NK-92 treated with Interleukin-12 subunit alpha and Interleukin-12 subunit beta, amount 100 ng/mL, for 24 hours (cell line): ENCODE measurements around the gene CCDC85C.

Experiments
- DNase-seq: peaks from one replicate; lab custom pipeline; 2025; lab: John Stamatoyannopoulos, UW

The CCDC85C gene

GRCh38 chr14:99572173-99572999 is 31.6 kb downstream of the CCDC85C start:
- DNase-seq: no peak

DNA sequence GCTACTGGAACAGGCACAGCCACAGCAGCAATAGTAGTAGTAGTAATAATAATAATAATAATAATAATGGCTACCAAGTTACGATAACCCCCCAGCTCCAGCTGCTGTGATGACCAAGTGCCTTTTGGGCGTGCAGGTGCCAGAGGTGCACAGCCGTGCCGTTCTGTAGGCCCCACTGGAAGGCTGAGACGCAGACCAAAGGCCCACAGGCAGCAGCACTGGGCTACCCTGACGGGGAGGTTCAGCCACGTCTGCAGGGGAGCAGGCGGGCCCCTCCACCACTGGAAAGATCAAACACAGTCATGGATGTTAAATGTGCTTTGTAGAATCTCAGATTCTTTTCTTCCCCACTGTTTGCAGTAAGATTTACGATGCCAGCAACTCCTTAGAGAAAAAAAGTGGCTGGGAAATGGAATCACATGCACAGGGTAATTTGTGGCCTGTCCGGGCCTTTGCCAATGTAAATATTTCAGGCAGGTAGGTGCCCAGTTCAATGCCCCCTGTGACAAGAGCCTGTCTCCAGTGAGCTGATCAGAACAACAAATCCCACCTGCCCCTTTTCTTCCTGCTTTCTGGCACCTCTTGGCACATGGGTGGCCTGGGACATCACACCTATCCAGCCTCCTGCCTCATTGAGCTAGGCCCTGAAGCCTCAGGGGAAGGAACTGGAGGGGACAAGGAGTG is 32.6 kb downstream of the CCDC85C start:
- DNase-seq: no peak

- DNase-seq: no peak
Observed at GRCh38 chr14:99570544-99571302, 33.3 kb downstream of the CCDC85C start.

- no peak for DNase-seq
Observed at GRCh38 chr14:99569725-99570543, 34.1 kb downstream of the CCDC85C start.

DNA sequence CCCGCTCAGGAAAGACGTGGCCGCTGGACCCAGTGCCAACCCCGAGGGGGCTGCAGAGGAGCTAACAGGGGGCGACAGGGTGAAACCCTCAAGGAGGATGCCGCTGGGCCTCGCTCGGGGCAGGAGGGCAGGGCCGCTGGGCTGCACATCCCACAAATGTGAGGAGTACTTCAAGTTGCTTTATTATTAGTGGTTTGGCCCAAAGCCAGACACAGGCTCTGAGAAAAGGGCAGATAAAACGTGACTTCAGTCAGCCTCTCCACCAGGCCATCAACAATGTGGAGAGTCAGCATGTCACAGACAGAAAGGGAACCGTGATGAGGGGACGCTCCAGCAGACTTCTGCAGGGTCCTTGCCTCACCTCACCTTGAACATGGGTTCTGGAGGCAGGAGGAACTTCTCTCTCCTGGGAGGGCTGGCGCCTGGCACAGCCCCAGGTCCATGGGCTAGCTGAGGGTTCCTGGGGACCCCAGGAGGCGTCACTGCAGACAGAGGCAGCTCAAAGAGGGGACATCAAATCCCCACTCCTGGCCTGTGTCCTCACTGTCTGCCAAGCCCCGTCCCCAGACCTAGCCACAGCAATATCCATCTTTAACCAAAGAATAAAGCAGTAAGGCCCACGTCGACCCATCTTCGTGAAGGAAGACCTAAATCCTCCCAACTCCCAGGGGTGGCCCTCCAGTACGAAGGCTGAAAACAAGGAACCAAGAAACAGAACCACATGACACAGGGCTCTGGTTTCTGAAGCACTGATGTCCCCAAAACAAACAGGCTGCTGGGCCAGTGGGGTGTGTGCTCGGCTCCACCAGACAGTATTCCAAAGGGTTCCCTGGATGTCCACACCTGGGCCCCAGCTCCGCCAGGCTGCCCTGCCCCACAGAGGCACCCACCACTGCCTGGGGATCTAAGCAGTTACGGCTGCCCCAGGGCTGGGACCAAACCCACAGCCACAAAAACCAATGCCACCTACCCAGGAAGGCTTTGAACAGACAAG is 35.1 kb downstream of the CCDC85C start:
- DNase-seq: no peak

DNA sequence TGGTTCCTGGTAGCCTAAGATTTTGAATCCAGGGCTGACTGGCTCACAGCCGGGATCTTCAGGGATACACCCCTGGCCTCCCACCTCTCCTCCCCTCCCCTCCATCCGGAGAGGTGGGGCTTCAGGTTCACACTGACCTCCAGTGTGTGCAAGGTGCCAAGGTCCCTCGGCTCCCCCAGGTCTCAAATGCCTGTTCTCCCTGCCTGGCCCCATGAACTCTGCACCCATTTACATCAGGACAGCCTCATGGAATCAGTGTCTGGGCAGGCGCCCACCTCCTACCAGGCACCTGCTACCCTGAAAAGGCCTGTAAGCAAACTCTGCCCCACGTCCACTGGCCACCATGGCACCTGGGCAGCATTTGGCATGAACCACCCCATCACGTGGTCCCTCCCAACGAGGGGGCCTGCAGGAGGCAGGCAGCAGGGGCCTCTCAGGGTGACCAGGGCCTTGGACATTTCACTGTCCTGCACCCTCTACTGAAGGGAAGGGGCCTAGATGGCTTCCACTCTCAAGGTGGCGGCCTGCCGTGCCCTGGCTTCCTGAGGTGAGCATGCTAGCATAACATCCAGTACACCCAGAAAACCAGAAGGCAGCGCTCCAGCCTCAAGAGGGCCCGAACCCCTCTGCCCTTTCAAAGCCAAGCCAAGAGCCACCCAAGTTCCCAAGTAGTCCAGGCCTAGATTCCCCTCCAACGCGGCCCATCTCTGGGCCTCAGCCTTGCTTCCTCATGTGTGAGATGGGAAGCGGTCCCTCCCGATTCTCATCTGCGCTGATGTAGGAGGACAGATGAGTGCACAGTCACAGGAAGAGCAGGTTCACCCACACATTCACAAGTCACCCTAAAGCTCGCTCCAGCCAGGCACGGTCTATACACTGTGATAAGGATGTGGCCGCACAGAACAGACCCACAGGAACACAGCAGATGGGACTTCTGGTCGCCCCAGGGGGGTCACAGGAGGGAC is 37.3 kb downstream of the CCDC85C start:
- DNase-seq: no peak

DNA sequence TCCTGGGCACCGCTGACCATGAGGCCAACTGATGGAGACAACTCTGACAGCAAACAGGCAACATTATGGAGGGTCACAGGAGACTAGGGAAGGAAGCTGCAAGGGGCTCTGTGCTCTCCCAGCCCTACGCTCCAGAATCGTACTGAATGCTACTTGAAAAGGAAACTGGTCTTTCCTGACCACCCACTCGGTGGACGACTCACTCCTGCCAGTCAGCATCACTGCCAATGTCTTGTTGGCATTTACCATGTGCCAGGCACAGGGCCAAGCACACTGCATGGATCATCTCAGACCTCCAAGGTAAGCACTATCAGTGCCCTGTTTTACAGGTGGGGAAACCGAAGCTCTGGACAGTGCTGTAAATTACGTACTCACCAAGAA is 38.0 kb downstream of the CCDC85C start:
- no peak for DNase-seq

GRCh38 chr14:99565383-99565782 is 38.6 kb downstream of the CCDC85C start:
- DNase-seq: no peak

GRCh38 chr14:99564926-99565259 is 39.1 kb downstream of the CCDC85C start:
- DNase-seq: no peak

- no peak for DNase-seq
Observed at GRCh38 chr14:99564256-99564925, 39.6 kb downstream of the CCDC85C start.

GRCh38 chr14:99563749-99564129 is 40.3 kb downstream of the CCDC85C start:
- no peak for DNase-seq

DNA sequence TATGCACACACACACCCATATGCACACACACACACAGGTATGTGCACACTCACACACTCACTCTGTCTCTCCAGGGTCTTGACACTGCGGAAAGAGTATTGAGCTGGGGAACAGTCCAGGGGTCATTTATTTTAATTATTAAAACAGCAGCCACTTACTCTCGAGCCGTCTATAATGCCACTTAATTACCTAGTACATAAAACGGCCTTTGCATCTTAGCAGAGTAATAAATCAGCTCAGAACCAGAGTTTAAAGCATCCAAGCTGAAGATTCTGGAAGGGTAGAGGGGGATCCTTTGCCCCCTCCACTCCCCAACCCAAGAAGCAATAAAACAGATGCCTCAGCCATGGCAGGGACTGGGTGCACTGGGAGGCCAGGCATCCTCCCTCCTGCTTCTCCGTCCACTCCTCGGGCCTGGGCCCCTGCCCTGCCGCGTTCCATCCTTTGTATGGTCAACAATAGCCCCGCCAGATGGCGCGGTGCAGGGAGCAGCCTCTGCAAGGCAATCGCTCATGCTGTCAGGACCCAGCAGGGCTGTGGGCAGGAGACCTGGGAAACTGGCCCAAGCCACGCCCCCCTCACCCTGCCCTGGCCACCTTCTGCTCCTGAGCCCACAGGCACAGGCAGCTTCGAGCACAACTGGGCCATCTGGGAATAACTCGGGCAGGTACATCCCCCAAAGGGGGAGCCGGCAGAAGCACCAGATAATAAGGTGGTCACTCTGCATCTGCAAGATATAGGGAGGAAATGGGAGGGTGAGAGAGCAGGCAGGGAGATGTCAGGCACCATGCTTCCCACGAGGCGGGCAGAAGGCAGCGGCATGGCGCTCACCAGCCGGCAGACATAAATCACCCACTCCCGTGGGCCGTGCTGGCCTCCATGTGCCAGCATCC is 40.9 kb downstream of the CCDC85C start:
- DNase-seq: no peak

GRCh38 chr14:99561864-99562263 is 42.1 kb downstream of the CCDC85C start:
- DNase-seq: no peak

GRCh38 chr14:99560922-99561683 is 42.9 kb downstream of the CCDC85C start:
- no peak for DNase-seq

- DNase-seq: no peak
Observed at GRCh38 chr14:99560403-99560802, 43.6 kb downstream of the CCDC85C start.

DNA sequence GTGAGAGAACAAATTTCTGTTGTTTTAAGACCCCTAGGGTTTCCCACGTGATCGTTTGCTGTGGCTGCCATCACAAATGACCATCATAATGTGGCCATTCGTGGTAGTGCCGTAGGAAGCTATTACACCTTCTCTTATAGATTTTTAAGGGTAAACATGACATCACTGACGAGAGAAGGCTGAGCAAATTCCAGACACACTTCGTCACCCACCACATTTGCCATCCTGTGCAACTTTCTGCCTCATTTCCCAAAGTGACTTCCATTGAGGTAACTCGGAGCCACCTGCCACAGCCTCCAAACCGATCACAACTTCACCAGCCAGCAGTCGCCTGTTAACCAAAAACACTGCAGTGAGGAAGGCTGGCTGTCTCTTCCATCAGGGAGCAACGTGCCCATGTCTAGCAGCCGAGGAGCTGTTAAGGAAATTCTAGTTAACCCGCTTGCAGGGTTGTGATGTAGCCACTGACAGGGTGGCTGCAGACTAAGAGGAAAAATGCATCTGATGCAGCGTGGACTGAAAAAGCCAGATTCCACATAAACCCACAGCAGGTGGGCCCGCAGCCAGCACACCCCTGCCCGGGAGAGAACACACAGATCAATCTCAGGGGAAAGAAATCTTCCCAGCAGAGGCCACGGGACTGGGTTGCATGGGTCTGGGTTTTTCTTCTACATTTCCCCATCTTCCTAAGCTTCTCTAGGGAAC is 44.6 kb downstream of the CCDC85C start:
- no peak for DNase-seq
